Measurements from ENCODE around the gene NADK2.

Gene NADK2

GRCh38 chr5:36160617-36161016 is 81.1 kb downstream of the NADK2 start:
- no peak for DNase-seq

GRCh38 chr5:36158144-36158543 is 83.6 kb downstream of the NADK2 start:
- no peak for DNase-seq

- no peak for DNase-seq
Measured at GRCh38 chr5:36156619-36157018, 85.1 kb downstream of the NADK2 start.

GRCh38 chr5:36156121-36156601 is 85.6 kb downstream of the NADK2 start:
- no peak for DNase-seq

GRCh38 chr5:36155291-36155690 is 86.4 kb downstream of the NADK2 start:
- DNase-seq, result no peak

- DNase-seq, result no peak
Measured at GRCh38 chr5:36153726-36154125, 88.0 kb downstream of the NADK2 start.

GRCh38 chr5:36153298-36153677 is 88.4 kb downstream of the NADK2 start:
- no peak for DNase-seq

GRCh38 chr5:36152324-36153297 is 89.1 kb downstream of the NADK2 start:
- no peak for DNase-seq

GRCh38 chr5:36151434-36152323 is 90.0 kb downstream of the NADK2 start, which contains the start of the genes LMBRD2 and SKP2:
Gene LMBRD2 (minus strand): TSS chr5:36151887. CDS start chr5:36143349, 8,538 bp downstream.
Gene SKP2 (plus strand): TSS chr5:36152111. CDS start chr5:36152263, 152 bp downstream.
- DNase-seq, result peak; percentile 97

- no peak for DNase-seq
Measured at GRCh38 chr5:36150676-36151433, 90.9 kb downstream of the NADK2 start.

- DNase-seq, result no peak
Measured at GRCh38 chr5:36147681-36148080, 94.0 kb downstream of the NADK2 start.

GRCh38 chr5:36146390-36146789 is 95.3 kb downstream of the NADK2 start:
- DNase-seq, result no peak

- no peak for DNase-seq
Measured at GRCh38 chr5:36145311-36145710, 96.4 kb downstream of the NADK2 start.
